Measurements from ENCODE around the gene DDX60. TPM values are rescaled to one million over a fixed set of nuclear protein-coding genes. Genes with fewer than 3 reads are reported as not detected.
A peak's percentile ranks its signal among the peaks of the same experiment; 100 is the strongest.

The DDX60 gene, protein sequence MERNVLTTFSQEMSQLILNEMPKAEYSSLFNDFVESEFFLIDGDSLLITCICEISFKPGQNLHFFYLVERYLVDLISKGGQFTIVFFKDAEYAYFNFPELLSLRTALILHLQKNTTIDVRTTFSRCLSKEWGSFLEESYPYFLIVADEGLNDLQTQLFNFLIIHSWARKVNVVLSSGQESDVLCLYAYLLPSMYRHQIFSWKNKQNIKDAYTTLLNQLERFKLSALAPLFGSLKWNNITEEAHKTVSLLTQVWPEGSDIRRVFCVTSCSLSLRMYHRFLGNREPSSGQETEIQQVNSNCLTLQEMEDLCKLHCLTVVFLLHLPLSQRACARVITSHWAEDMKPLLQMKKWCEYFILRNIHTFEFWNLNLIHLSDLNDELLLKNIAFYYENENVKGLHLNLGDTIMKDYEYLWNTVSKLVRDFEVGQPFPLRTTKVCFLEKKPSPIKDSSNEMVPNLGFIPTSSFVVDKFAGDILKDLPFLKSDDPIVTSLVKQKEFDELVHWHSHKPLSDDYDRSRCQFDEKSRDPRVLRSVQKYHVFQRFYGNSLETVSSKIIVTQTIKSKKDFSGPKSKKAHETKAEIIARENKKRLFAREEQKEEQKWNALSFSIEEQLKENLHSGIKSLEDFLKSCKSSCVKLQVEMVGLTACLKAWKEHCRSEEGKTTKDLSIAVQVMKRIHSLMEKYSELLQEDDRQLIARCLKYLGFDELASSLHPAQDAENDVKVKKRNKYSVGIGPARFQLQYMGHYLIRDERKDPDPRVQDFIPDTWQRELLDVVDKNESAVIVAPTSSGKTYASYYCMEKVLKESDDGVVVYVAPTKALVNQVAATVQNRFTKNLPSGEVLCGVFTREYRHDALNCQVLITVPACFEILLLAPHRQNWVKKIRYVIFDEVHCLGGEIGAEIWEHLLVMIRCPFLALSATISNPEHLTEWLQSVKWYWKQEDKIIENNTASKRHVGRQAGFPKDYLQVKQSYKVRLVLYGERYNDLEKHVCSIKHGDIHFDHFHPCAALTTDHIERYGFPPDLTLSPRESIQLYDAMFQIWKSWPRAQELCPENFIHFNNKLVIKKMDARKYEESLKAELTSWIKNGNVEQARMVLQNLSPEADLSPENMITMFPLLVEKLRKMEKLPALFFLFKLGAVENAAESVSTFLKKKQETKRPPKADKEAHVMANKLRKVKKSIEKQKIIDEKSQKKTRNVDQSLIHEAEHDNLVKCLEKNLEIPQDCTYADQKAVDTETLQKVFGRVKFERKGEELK (N-terminal part only)
- total RNA-seq (10 to 100 TPM in 1 of 6 donors, 1 to 10 TPM in 5; 3.5 to 10.2 (median 3.9) TPM), polyA plus RNA-seq (1 to 10 TPM; 1.2 to 3.4 TPM)

DNA sequence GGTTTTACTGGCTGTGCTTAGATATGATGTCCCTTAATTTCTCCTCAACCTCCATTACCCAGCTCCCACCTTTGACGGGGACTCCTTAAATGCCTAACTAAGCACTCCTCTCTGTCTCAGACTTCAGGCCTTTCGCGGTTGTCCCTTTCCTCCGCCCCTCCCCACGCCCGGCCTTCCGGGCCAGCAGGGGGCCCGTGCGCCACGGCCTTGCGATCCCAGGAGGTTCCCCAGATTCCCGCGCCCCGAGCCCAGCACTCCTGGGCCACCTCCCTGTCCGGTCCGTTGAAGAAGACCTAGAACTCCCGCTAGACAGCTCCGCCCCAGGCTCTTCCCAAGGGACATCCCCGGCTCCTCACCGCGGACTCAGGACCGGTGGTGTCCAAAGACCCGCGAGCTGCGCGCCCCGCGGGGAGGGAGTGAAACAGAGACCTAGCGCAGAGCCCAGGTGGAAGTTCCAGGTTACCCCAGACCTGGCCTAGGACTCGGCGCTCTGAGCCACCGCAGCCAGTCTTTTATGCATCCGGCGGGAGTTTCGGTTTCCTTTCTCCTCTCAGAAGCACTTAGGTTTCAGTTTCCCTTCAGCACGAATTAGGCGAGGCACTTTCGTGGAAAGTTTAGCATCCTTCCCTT, at the start of gene DDX60:
TSS of gene DDX60 (minus strand) at position 487 of the 630 bp plus-strand sequence. CDS start 7,493 bp downstream, outside the sequence.
- Histone ChIP-seq H3K27ac (peak within 1 kb of the TSS; percentile 93 to 98 (median 96)), H3K4me1 (no peaks in the 10 kb centered on the region), H3K4me3 (peak within 1 kb of the TSS; percentile 45 to 80 (median 78)), H3K36me3 (no peaks in the 10 kb centered on the region), H3K27me3 (no peaks in the 10 kb centered on the region), H3K9me3 (no peaks in the 10 kb centered on the region)
- FAIRE-seq (no peak), ATAC-seq (peak; percentile 94 to 98 (median 96)), DNase-seq (peak; percentile 71 to 86 (median 78))
- TF ChIP-seq, protein P1, sequence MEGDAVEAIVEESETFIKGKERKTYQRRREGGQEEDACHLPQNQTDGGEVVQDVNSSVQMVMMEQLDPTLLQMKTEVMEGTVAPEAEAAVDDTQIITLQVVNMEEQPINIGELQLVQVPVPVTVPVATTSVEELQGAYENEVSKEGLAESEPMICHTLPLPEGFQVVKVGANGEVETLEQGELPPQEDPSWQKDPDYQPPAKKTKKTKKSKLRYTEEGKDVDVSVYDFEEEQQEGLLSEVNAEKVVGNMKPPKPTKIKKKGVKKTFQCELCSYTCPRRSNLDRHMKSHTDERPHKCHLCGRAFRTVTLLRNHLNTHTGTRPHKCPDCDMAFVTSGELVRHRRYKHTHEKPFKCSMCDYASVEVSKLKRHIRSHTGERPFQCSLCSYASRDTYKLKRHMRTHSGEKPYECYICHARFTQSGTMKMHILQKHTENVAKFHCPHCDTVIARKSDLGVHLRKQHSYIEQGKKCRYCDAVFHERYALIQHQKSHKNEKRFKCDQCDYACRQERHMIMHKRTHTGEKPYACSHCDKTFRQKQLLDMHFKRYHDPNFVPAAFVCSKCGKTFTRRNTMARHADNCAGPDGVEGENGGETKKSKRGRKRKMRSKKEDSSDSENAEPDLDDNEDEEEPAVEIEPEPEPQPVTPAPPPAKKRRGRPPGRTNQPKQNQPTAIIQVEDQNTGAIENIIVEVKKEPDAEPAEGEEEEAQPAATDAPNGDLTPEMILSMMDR (IDR thresholded peaks at IDR 0.05): peak in 2 of 4 donors; percentile 18 to 21
- 0 to 1% methylated on average over 38 of the region's 38 CpGs for WGBS, 2 donors
- intact Hi-C loops (cut with DNase I): no loop called here

DNA sequence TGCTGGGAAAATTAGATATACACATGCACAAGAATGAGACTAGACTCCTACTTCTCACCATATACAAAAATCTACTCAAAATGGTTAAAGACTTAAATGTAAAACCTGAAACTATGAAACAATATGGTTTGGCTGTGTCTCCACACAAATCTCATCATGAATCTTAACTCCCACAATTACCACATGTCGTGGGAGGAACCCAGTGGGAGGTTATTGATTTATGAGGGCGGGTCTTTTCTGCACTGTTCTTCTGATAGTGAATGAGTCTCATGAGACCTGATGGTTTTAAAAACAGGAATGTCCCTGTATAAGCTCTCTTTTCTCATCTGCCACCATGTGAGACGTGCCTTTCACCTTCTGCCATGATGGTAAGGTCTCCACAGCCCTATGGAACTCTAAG, 48.5 kb upstream of the DDX60 start:
- 91 to 96% methylated on average over 3 of the region's 3 CpGs for WGBS, 2 donors
- no peaks in the 10 kb centered on the region for H3K27me3 ChIP-seq
- TF ChIP-seq, protein P1 (IDR thresholded peaks at IDR 0.05): no peak
- H3K4me3 ChIP-seq: no peak overlapping the region
- no peak overlapping the region for H3K27ac ChIP-seq
- FAIRE-seq (no peak), ATAC-seq (no peak), DNase-seq (no peak)
- H3K36me3 ChIP-seq: no peaks in the 10 kb centered on the region
- H3K9me3 ChIP-seq: no peaks in the 10 kb centered on the region
- no peaks in the 10 kb centered on the region for H3K4me1 ChIP-seq
- intact Hi-C loops (cut with DNase I): no loop called here

DNA sequence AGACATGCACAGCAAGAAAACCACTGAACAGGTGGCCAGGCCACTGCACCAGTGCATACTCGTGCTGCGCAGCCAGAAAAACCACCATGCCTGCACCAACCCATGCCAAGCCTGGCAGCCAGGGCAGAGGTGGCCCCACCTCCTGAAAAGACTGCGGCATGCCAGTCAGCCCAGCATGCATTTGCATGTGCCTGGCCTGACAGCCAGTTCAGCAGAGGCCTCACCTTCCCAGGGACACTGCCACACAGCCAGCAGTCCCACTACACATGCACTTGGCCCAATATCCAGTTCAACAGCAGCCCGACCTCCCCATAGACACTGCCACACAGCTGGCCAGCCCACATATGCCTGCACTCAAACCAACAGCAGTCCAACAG, 43.5 kb upstream of the DDX60 start:
- no peaks in the 10 kb centered on the region for H3K36me3 ChIP-seq
- FAIRE-seq (no peak), ATAC-seq (no peak)

More for the DNA sequence above, 43.5 kb upstream of the DDX60 start:
- peak in 1 of 6 donors; percentile 19 for DNase-seq
- H3K4me3 ChIP-seq: no peak overlapping the region
- intact Hi-C loops (cut with DNase I): loop anchor here in 1 of 3 donors (5.0 kb wide), 1 partner anchor 205 kb away; no protein-coding TSS in a partner anchor
- H3K9me3 ChIP-seq: no peaks in the 10 kb centered on the region
- H3K27ac ChIP-seq: no peak overlapping the region
- H3K4me1 ChIP-seq: no peaks in the 10 kb centered on the region
- TF ChIP-seq, protein P1 (IDR thresholded peaks at IDR 0.05): no peak
- 71 to 72% methylated on average over 4 of the region's 4 CpGs for WGBS, 2 donors
- no peaks in the 10 kb centered on the region for H3K27me3 ChIP-seq

Data from pancreas (tissue), 10 donors.